Right ventricle myocardium superior (tissue), 1 donor: ENCODE data around the gene OR51A2. TPM values are rescaled to one million over a fixed set of nuclear protein-coding genes. Genes with fewer than 3 reads are reported as not detected.
"Not testable (repeated sequence)": the region's sequence is repeated elsewhere in the genome, so short reads cannot be mapped to it uniquely, and the experiment has no call there.

ENCODE experiments used
- ATAC-seq: fragments of 200-7000 bp; cut with Tn5 transposase; one replicate; pipeline ENCODE4 v1.9.1; 2020; ENCODE audit warnings: mild to moderate bottlenecking; ENCODE audit not compliant: poor library complexity
- DNase-seq: peaks from one replicate; pipeline ENCODE4 v3.0.0-alpha.2; 2020
- intact Hi-C: fragments of 100-400 bp; cut with DNase I; formaldehyde crosslinking; loops from one replicate; pipeline ENCODE4 v1.11.2; 2022
- long read RNA-seq: library from polyadenylated mRNA; unstranded; transcript quantifications from one replicate; pipeline ENCODE4 v2.0.0, GENCODE V29; 2021
- total RNA-seq: library from RNA; stranded (reverse); fragmentation: NEBNext Ultra II Directional; extraction: Animal tissue kit (Norgen Biotek cat#: 25700); gene quantifications from one replicate; pipeline ENCODE4 v1.2.1, GENCODE V29; 2021
- donor health status: DM: no; HTN: yes; CAD: no; lungs with severe emphysema.

Gene OR51A2, protein sequence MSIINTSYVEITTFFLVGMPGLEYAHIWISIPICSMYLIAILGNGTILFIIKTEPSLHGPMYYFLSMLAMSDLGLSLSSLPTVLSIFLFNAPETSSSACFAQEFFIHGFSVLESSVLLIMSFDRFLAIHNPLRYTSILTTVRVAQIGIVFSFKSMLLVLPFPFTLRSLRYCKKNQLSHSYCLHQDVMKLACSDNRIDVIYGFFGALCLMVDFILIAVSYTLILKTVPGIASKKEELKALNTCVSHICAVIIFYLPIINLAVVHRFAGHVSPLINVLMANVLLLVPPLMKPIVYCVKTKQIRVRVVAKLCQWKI
- not detected for total RNA-seq
- long read RNA-seq: 0 reads

- intact Hi-C loops, DNase-seq, ATAC-seq: not testable (repeated sequence)
Measured at GRCh38 chr11:4955613-4956012, at the start of gene OR51A2. OR51A2 (minus strand) TSS chr11:4955713; CDS start chr11:4955713, 0 bp downstream.

GRCh38 chr11:5004424-5005274, 49.1 kb upstream of the OR51A2 start:
- ATAC-seq (peak; percentile 58), DNase-seq (peak; percentile 48)
- intact Hi-C loops: loop anchor here (5.0 to 10.0 kb wide), 2 partner anchors 367 to 820 kb away; partner anchors contain the start of gene OR51D1

DNA sequence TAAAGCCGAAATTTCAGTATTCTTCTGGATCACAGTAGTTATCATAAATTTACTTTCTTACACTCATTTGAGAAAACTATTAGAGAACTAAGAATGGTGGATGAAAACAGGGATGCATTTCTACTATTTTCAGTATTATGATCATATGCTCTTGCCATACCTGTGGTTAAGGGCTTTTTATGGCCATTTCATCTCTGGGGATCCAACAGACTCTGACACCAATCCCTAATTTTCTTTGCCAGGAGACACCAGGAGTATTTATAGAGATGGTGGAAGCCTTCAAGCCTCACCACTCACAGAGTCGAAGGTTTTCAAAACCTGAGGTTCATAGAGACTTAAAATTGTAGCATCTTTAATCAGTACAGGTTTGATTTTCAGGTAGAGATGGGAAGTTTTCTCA, 39.0 kb upstream of the OR51A2 start, which contains the start of gene OR51L1:
TSS of gene OR51L1 (plus strand) at position 301 of the 400 bp plus-strand sequence. CDS start 4,132 bp downstream, outside the sequence.
- intact Hi-C loops: no loop called here
- DNase-seq (no peak), ATAC-seq (no peak)

DNA sequence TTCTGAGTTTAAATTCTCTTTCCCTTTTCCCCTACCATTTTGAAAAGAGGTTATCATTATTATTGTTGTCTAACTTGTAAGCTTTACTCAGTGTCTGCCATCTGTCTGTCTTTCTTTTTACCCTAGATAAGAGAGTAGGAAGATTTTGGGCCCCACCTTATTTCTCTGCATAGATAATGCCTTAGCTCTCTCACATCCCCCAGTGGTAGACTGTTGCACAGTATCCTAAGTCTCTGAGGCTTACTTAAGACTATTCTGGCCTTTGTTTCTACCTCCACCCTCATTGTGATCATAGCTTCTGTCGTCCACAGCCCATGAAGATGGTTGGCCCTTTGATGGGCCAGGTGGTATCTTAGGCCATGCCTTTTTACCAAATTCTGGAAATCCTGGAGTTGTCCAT, 35.5 kb upstream of the OR51A2 start:
- intact Hi-C loops: no loop called here
- no peak for ATAC-seq
- DNase-seq: no peak

GRCh38 chr11:4983841-4984240, 28.3 kb upstream of the OR51A2 start:
- intact Hi-C loops: no loop called here
- DNase-seq: no peak
- ATAC-seq: no peak

- intact Hi-C loops: no loop called here
- no peak for DNase-seq
Measured at GRCh38 chr11:4982678-4983077, 27.2 kb upstream of the OR51A2 start.

GRCh38 chr11:4979036-4979435, 23.5 kb upstream of the OR51A2 start:
- intact Hi-C loops: no loop called here
- DNase-seq (no peak), ATAC-seq (no peak)

More at GRCh38 chr11:4982678-4983077, 27.2 kb upstream of the OR51A2 start:
- ATAC-seq: no peak

DNA sequence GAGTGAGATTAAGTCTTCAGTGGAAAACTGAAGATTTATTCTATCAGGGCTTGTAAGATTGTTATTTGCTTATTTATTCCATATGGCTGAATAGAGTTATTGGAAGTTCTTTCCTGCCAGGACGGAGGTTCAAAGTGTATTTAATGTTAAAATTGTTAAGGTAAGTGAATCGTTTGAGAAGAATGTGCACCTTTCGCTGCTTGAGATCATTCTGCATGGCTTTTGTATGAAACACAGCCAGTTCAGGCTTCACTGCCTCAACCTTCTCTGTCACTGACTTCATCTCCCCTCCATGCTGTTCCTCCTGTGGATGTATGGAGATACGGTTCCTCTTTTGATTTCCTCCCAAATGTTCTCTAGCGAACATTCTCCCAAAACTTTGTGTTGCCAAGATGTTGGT, 19.9 kb upstream of the OR51A2 start:
- no peak for DNase-seq
- intact Hi-C loops: no loop called here
- no peak for ATAC-seq

DNA sequence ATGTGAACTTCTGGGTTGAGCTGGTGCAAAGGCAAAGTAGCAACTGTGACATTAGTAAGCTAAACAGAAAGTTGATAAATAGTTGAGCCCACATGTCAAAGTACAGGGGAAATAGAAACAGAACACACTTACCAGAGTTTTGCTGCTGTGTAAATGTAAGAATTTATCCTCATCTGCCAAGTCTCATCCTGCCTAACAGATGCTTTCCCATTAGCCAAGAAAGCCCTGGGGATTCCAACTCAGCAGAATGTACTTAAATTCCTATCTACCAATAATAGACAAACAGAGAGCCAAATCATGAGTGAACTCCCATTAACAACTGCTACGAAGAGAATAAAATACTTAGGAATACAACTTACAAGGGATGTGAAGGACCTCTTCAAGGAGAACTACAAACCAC, 7.3 kb upstream of the OR51A2 start:
- no peak for DNase-seq
- ATAC-seq: no peak

GRCh38 chr11:4960877-4961276, 5.4 kb upstream of the OR51A2 start:
- intact Hi-C loops: no loop called here
- DNase-seq: no peak
- no peak for ATAC-seq

More for the DNA sequence above, 7.3 kb upstream of the OR51A2 start:
- intact Hi-C loops: no loop called here

DNA sequence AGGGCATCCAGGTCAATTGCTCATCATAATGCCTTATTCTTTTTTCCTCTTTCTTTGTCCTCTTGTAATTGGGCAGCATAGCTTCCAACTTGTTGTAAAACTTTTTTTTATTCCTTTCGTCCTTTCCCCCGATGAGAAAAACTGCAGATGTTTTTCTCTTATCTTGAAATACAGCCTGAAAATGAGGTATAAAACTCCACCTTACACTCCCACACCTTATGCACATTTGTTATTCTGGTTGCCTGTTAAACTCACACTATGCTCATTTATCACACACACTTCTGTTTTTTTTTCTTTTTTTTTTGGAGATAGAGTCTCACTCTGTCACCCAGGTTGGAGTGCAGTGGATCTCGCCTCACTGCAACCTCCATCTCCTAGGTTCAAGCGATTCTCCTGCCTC, 1.9 kb upstream of the OR51A2 start:
- intact Hi-C loops: no loop called here
- DNase-seq (no peak), ATAC-seq (no peak)

GRCh38 chr11:4947505-4947904, 8.0 kb downstream of the OR51A2 start, which contains the start of gene OR51A4:
OR51A4 (minus strand) TSS chr11:4947605; CDS start chr11:4947100, 505 bp downstream.
- ATAC-seq (no peak), DNase-seq (no peak)
- intact Hi-C loops: no loop called here

GRCh38 chr11:4936745-4937144, 18.8 kb downstream of the OR51A2 start:
- DNase-seq (no peak), ATAC-seq (no peak)
- intact Hi-C loops: no loop called here

DNA sequence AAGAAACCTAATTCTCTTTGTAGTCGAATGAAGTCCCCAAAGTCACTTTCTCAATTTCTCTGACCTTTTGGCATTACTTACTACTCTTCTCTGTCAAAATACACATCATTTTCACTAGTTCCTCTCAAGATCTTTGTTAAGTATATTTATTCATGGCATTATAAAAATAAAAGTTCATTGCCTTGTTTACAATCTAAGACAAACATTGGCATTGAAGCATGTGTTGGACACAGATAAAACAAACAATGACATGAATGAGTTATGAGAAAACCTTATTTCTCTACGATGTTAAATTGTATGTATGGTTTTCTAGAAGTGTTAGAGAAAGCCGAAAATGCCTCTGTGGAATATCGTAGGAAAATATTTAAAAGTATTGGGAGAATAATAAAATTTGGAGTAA, 22.8 kb downstream of the OR51A2 start:
- no peak for DNase-seq
- ATAC-seq: no peak

DNA sequence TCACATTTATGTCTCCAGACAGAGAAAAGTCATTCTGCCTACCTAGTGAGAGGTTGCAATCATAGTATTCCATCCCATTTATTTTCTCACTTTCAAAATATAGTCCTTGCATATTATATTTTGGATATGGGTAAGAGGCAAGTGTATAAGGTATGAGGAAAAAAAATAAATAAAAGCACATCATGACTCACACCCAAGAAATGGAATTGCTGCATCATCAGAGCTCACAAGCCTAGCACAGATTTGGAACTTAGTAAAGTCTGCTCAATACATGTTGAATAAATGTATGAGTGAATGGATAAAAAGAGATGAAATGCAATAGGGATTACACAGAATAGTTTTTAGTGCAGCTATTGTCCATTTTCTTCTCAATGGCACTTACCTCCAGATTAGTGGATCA, 28.9 kb downstream of the OR51A2 start:
- intact Hi-C loops: no loop called here
- DNase-seq: no peak
- ATAC-seq: no peak

More for the DNA sequence above, 22.8 kb downstream of the OR51A2 start:
- intact Hi-C loops: no loop called here

DNA sequence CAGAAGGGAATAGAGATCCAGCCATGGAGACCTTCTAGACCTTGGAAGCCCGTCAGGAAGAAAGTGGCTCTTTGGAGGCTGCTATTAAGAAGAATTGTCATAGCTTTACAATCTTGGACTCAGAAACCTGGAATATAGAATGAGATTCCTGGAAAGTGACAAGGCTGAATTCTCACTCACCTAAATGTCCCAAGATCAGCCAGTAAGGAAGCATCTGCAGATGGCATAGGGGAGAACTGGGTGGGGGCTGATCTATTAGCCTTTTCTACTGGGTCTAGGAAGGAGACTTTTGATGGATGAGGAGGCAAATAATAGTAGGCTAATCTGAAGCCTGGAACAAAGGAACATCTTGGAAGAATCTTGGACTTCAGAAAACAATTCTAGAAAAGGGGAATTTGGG, 31.3 kb downstream of the OR51A2 start, which contains the start of gene OR51G1:
TSS of gene OR51G1 (minus strand) at position 101 of the 400 bp plus-strand sequence. CDS start at position 101, 0 bp downstream.
- no peak for DNase-seq
- ATAC-seq: no peak
- intact Hi-C loops: no loop called here

GRCh38 chr11:4922304-4922703, 33.2 kb downstream of the OR51A2 start:
- ATAC-seq: no peak
- intact Hi-C loops: no loop called here
- no peak for DNase-seq

GRCh38 chr11:4921796-4922195, 33.7 kb downstream of the OR51A2 start:
- ATAC-seq (no peak), DNase-seq (no peak)
- intact Hi-C loops: no loop called here

DNA sequence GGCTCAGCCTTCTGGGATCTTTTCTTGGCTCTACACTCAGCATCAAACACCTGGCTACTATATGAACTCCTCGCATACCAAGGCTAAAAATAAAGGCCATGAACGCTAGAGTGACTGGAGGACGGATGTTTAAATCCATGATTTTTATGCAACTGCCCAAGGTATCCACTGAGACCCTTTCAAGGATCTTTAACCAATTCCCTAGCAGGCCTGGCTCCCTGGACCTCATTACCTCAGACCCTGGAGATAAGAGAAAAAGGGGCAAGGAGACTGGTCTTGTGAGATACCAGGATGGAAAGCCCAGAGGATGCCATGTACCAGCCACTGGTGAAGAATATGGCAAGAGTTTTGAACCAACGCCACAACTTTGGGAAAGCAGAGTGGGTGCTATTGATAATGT, 36.3 kb downstream of the OR51A2 start, which contains the start of gene OR51G2:
TSS of gene OR51G2 (minus strand) at position 101 of the 400 bp plus-strand sequence. CDS start 3,687 bp downstream, outside the sequence.
- ATAC-seq (no peak), DNase-seq (no peak)
- intact Hi-C loops: no loop called here
